GM12878 (cell line): ENCODE results near the gene PROP1. TPM values are rescaled to one million over a fixed set of nuclear protein-coding genes. Genes with fewer than 3 reads are reported as not detected.
"Not testable (repeated sequence)": the region's sequence is repeated elsewhere in the genome, so short reads cannot be mapped to it uniquely, and the experiment has no call there.

ENCODE experiments used
- ATAC-seq: fragments of 200-7000 bp; cut with Tn5 transposase; 3 replicates; pipeline ENCODE4 v1.9.1; 2020; ENCODE audit warnings: mild to moderate bottlenecking, moderate library complexity
- BruUV-seq: library from RNA; stranded (reverse); fragments of 400-500 nt; replicated peaks from 2 replicates; lab custom pipeline; 2021; lab: Mats Ljungman, UMichigan
- CTCF ChIA-PET: fragments of 300-600 bp; sonication (Branson Sonifier 250); formaldehyde crosslinking; extraction: SDS; loops from one replicate; lab custom pipeline; 2021; ENCODE audit warnings: inconsistent platforms; lab: Yijun Ruan, JAX
- POLR2A ChIA-PET: fragments of 350-600 bp; formaldehyde crosslinking; extraction: SDS; loops from one replicate; lab custom pipeline; 2021; ENCODE audit warnings: inconsistent platforms; lab: Charles Lee
- RAD21 ChIA-PET: fragments of 300-600 bp; sonication (Branson Sonifier 250); formaldehyde crosslinking; loops from one replicate; lab custom pipeline; 2023; ENCODE audit warnings: antibody characterized with exemption; ENCODE audit not compliant: unreplicated experiment; lab: Charles Lee
- SMC1A ChIA-PET: fragments of 300-600 bp; sonication (Branson Sonifier 250); formaldehyde crosslinking; loops from one replicate; lab custom pipeline; 2023; ENCODE audit not compliant: unreplicated experiment, uncharacterized antibody; lab: Charles Lee
- DNase-seq: peaks from one replicate; pipeline ENCODE4 v3.0.0-alpha.2; 2011; ENCODE audit warnings: low read depth, low spot score
- FAIRE-seq: peaks from 3 replicates; lab custom pipeline; 2011; peaks lifted over from hg19 to GRCh38; lab: Jason Lieb, UNC
- H2AFZ ChIP-seq: 2 replicates; pipeline ENCODE4 v1.6.0; 2011; ENCODE audit warnings: low read depth, low read length, control low read depth; ENCODE audit not compliant: control insufficient read depth
- H3K27ac ChIP-seq: 2 replicates; pipeline ENCODE4 v1.5.1; 2011; ENCODE audit warnings: control low read depth; ENCODE audit not compliant: control insufficient read depth, insufficient read depth
- H3K27me3 ChIP-seq, 2 experiments: replicated peaks in 1 of 2; 2 replicates each; pipeline versions ENCODE4 v1.6.0 to v1.6.1; 2011; ENCODE audit warnings: low read length in 1 of 2; ENCODE audit not compliant: control insufficient read depth in 2 of 2, insufficient read depth in 2 of 2
- H3K36me3 ChIP-seq, 2 experiments: 2 replicates each; pipeline ENCODE4 v1.5.1; 2011; ENCODE audit warnings: low read length in 1 of 2; ENCODE audit not compliant: control insufficient read depth in 2 of 2, insufficient read depth in 2 of 2
- H3K4me1 ChIP-seq: 2 replicates; pipeline ENCODE4 v1.6.1; 2011; ENCODE audit warnings: mild to moderate bottlenecking, low read length, moderate library complexity, mixed read lengths; ENCODE audit not compliant: control insufficient read depth, insufficient read depth
- H3K4me2 ChIP-seq: 2 replicates; pipeline ENCODE4 v1.6.0; 2011; ENCODE audit warnings: control low read depth; ENCODE audit not compliant: control insufficient read depth, insufficient read depth
- H3K4me3 ChIP-seq: fragments of 200-600 bp; sonication (generic); 2 replicates; pipeline ENCODE4 v1.5.1; 2016
- H3K79me2 ChIP-seq: 2 replicates; pipeline ENCODE4 v1.6.0; 2011; ENCODE audit warnings: low read length; ENCODE audit not compliant: control insufficient read depth, insufficient read depth
- H3K9ac ChIP-seq: 2 replicates; pipeline ENCODE4 v1.8.0; 2011; ENCODE audit warnings: low read length, control low read depth, mixed read lengths; ENCODE audit not compliant: control insufficient read depth, insufficient read depth
- H3K9me3 ChIP-seq: replicated peaks from 3 replicates; pipeline ENCODE4 v1.5.1; 2011; ENCODE audit warnings: mild to moderate bottlenecking, low read length; ENCODE audit not compliant: control insufficient read depth, insufficient read depth
- H4K20me1 ChIP-seq: 2 replicates; pipeline ENCODE4 v1.6.0; 2011; ENCODE audit not compliant: control insufficient read depth, insufficient read depth
- WGBS: methylation state at CpG from one replicate; pipeline ENCODE4 v1.1.6; 2016; ENCODE audit warnings: low lambda C conversion rate; ENCODE audit not compliant: insufficient replicate concordance, insufficient coverage; ENCODE audit errors: missing lambda C conversion rate; 5-methylcytosine and 5-hydroxymethylcytosine counted together
- in situ Hi-C: fragments of 300-500 bp; cut with MboI; formaldehyde crosslinking; loops from 9 replicates; pipeline ENCODE4 v1.14.3; 2018; ENCODE audit warnings: mixed read lengths
- intact Hi-C: fragments of 100-400 bp; cut with micrococcal nuclease; formaldehyde crosslinking; loops from one replicate; pipeline ENCODE4 v1.14.2; 2022; ENCODE audit not compliant: unreplicated experiment
- polyA plus RNA-seq, 11 experiments: library from polyadenylated mRNA; depleted of rRNA in 4 of 11; unstranded in 6 of 11; stranded (reverse) in 5 of 11; fragments of >200 nt; fragmentation: Nextera tagmentation in 4 of 11; fragmentation: Illumina TruSeq in 1 of 11; extraction: Ambion mirVana in 4 of 11; extraction: Trizol in 1 of 11; gene quantifications; 1 replicate in 1 of 11; 2 replicates in 10 of 11; pipeline versions ENCODE4 v1.2.1 to v1.2.3, GENCODE V29; 2011 to 2016; ENCODE audit warnings: inconsistent platforms in 2 of 11, missing spikeins in 2 of 11, low read depth in 1 of 11
- total RNA-seq, 4 experiments: library from RNA; depleted of rRNA in 3 of 4; stranded (reverse); fragments of >200 nt in 3 of 4; fragmentation: Illumina TruSeq in 1 of 4; extraction: Trizol in 1 of 4; gene quantifications; 2 replicates each; pipeline versions ENCODE4 v1.2.1 to v1.2.3, GENCODE V29; 2013 to 2021

PROP1 gene
- total and polyA plus RNA-seq, 10 of the 15 experiments (the other 5 are each of a cell fraction or from before 2014, with no cell fraction given) = not detected

GRCh38 chr5:178011816-178012554 is 15.9 kb upstream of the PROP1 start:
- CTCF ChIA-PET, FAIRE-seq, H4K20me1 ChIP-seq, RAD21 ChIA-PET, ATAC-seq, SMC1A ChIA-PET, H3K79me2 ChIP-seq, H3K27me3 ChIP-seq, POLR2A ChIA-PET, H3K9ac ChIP-seq, H3K9me3 ChIP-seq, intact Hi-C loops, H3K36me3 ChIP-seq, BruUV-seq, in situ Hi-C loops, H3K4me3 ChIP-seq, H2AFZ ChIP-seq, H3K4me2 ChIP-seq, H3K4me1 ChIP-seq, DNase-seq, H3K27ac ChIP-seq: not testable (repeated sequence)
- 59% methylated on average over 4 of the region's 4 CpGs for WGBS

GRCh38 chr5:178007272-178007671 is 11.2 kb upstream of the PROP1 start:
- H4K20me1 ChIP-seq, H3K27ac ChIP-seq, intact Hi-C loops, ATAC-seq, H3K4me2 ChIP-seq, H3K36me3 ChIP-seq, CTCF ChIA-PET, H3K27me3 ChIP-seq, H3K9me3 ChIP-seq, FAIRE-seq, H3K4me1 ChIP-seq, H2AFZ ChIP-seq, BruUV-seq, H3K9ac ChIP-seq, H3K4me3 ChIP-seq, POLR2A ChIA-PET, DNase-seq, H3K79me2 ChIP-seq, SMC1A ChIA-PET, RAD21 ChIA-PET, in situ Hi-C loops: not testable (repeated sequence)
- 93% methylated on average over 3 of the region's 26 CpGs for WGBS

DNA sequence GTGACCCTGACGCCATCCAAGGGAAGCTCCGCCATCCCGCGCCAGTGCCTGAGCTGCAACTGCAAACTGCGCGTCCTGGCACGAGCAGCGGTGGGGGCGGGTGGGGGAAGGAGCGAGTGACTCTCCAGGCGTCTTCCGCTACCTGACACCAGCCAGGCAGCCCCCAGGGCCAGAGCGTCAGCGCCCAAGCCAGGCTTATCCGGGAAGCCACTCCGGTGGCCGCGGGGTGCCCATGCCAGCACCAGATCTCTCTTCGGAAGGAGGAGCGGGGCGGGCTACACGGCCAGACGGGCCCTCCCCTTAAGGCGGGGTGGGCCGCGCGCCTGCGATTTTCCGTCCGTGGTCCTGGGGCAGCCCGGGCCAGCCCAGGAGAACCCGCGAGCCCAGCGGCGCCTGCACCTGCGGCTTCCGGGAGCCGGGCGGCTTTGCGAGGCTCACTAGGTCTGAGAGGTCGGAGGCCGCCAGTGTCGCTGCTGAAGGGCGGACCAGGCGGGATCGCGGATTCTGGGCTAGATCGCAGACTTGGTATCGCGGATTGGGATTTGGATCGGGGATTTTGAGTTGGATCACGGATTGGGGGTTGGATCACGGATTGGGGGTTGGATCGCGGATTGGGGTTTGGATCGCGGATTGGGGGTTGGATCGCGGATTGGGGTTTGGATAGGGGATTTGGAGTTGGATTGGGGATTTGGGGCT is 10.6 kb upstream of the PROP1 start:
- H3K4me3 ChIP-seq, BruUV-seq, H3K36me3 ChIP-seq, POLR2A ChIA-PET, H3K9ac ChIP-seq, RAD21 ChIA-PET, H3K27ac ChIP-seq, CTCF ChIA-PET, in situ Hi-C loops, SMC1A ChIA-PET, DNase-seq, intact Hi-C loops, H2AFZ ChIP-seq, FAIRE-seq, H3K9me3 ChIP-seq, H3K4me1 ChIP-seq, H3K27me3 ChIP-seq, H3K4me2 ChIP-seq, H4K20me1 ChIP-seq, H3K79me2 ChIP-seq, ATAC-seq: not testable (repeated sequence)
- WGBS = 42% methylated on average over 21 of the region's 59 CpGs

- RAD21 ChIA-PET, CTCF ChIA-PET, ATAC-seq: not testable (repeated sequence)
Measured at GRCh38 chr5:178006181-178006535, 10.1 kb upstream of the PROP1 start.

More at GRCh38 chr5:178006181-178006535, 10.1 kb upstream of the PROP1 start:
- H3K9me3 ChIP-seq, H3K36me3 ChIP-seq, SMC1A ChIA-PET, H3K4me1 ChIP-seq, H4K20me1 ChIP-seq, H2AFZ ChIP-seq, H3K79me2 ChIP-seq, BruUV-seq, intact Hi-C loops, in situ Hi-C loops, H3K27ac ChIP-seq, DNase-seq, H3K27me3 ChIP-seq, H3K4me3 ChIP-seq, H3K9ac ChIP-seq, POLR2A ChIA-PET, H3K4me2 ChIP-seq, FAIRE-seq: not testable (repeated sequence)
- 67% methylated on average over 1 of the region's 24 CpGs for WGBS
